ENCODE data around the gene ST3GAL2.

The ST3GAL2 gene

GRCh38 chr16:70396246-70396904 lies 42.5 kb downstream of the ST3GAL2 start:
- no peak for TF ChIP-seq CTCF (IDR thresholded peaks at IDR 0.05; ENCODE audit: low read length, missing control alignments)
- no peak for DNase-seq (ENCODE audit: low read depth)
- no peak overlapping the region for H3K4me3 ChIP-seq (replicated peaks; ENCODE audit: low read depth, low read length)

- H3K4me3 ChIP-seq (replicated peaks; ENCODE audit: low read depth, low read length): no peak overlapping the region
- peak; percentile 72 for TF ChIP-seq CTCF (IDR thresholded peaks at IDR 0.05; ENCODE audit: low read length, missing control alignments)
- peak; percentile 50 for DNase-seq (ENCODE audit: low read depth)
These were observed 43.5 kb downstream of the ST3GAL2 start for GRCh38 chr16:70395345-70395901.

- no peak for TF ChIP-seq CTCF (IDR thresholded peaks at IDR 0.05; ENCODE audit: low read length, missing control alignments)
- no peak overlapping the region for H3K4me3 ChIP-seq (replicated peaks; ENCODE audit: low read depth, low read length)
- no peak for DNase-seq (ENCODE audit: low read depth)
These were observed 44.0 kb downstream of the ST3GAL2 start for GRCh38 chr16:70394853-70395252.

GRCh38 chr16:70393662-70394061 lies 45.2 kb downstream of the ST3GAL2 start:
- no peak for DNase-seq (ENCODE audit: low read depth)
- TF ChIP-seq CTCF (IDR thresholded peaks at IDR 0.05; ENCODE audit: low read length, missing control alignments): no peak
- no peak overlapping the region for H3K4me3 ChIP-seq (replicated peaks; ENCODE audit: low read depth, low read length)

GRCh38 chr16:70392606-70393005 lies 46.3 kb downstream of the ST3GAL2 start:
- no peak for DNase-seq (ENCODE audit: low read depth)
- TF ChIP-seq CTCF (IDR thresholded peaks at IDR 0.05; ENCODE audit: low read length, missing control alignments): no peak
- no peak overlapping the region for H3K4me3 ChIP-seq (replicated peaks; ENCODE audit: low read depth, low read length)

- DNase-seq (ENCODE audit: low read depth): peak; percentile 43
- H3K4me3 ChIP-seq (replicated peaks; ENCODE audit: low read depth, low read length): no peak overlapping the region
- TF ChIP-seq CTCF (IDR thresholded peaks at IDR 0.05; ENCODE audit: low read length, missing control alignments): no peak
These were observed 46.9 kb downstream of the ST3GAL2 start for GRCh38 chr16:70391881-70392481.

Measured in fibroblast of pulmonary artery (primary cell).